Activated CD4-positive, alpha-beta T cell treated with anti-CD3 and anti-CD28 coated beads for 36 hours (primary cell): ENCODE measurements around the gene SELL. TPM values are rescaled to one million over a fixed set of nuclear protein-coding genes. Genes with fewer than 3 reads are reported as not detected.

Experiments used
- ATAC-seq: fragments of 200-7000 bp; cut with Tn5 transposase; one replicate; pipeline ENCODE4 v1.10.0; 2021; ENCODE audit warnings: mild to moderate bottlenecking, moderate library complexity
- CTCF ChIA-PET: fragments of 350-600 bp; sonication (Branson Sonifier 250); formaldehyde crosslinking; loops from one replicate; lab custom pipeline; 2021; ENCODE audit warnings: antibody characterized with exemption; lab: Charles Lee
- POLR2A ChIA-PET: fragments of 350-600 bp; sonication (Branson Sonifier 250); formaldehyde crosslinking; loops from one replicate; lab custom pipeline; 2021; ENCODE audit warnings: antibody characterized with exemption, inconsistent platforms; lab: Charles Lee
- DNase-seq: peaks from one replicate; pipeline ENCODE4 v3.0.0-alpha.2; 2020
- H3K27ac Mint-ChIP-seq: one replicate; pipeline ENCODE4 v1.8.0; 2021; ENCODE audit warnings: mixed read lengths
- H3K27me3 Mint-ChIP-seq: one replicate; pipeline ENCODE4 v1.8.0; 2021; ENCODE audit warnings: mixed read lengths
- H3K36me3 Mint-ChIP-seq: one replicate; pipeline ENCODE4 v1.8.0; 2021; ENCODE audit warnings: low read depth, mixed read lengths
- H3K4me1 Mint-ChIP-seq: one replicate; pipeline ENCODE4 v1.8.0; 2021; ENCODE audit warnings: mixed read lengths
- H3K4me3 Mint-ChIP-seq: one replicate; pipeline ENCODE4 v1.8.0; 2021; ENCODE audit warnings: mild to moderate bottlenecking, moderate library complexity, mixed read lengths
- H3K9me3 Mint-ChIP-seq: one replicate; pipeline ENCODE4 v1.8.0; 2021; ENCODE audit warnings: low read depth, mixed read lengths
- intact Hi-C, 2 experiments: fragments of 100-400 bp; cut with DNase I in 1 of 2; cut with micrococcal nuclease in 1 of 2; formaldehyde crosslinking; loops; one replicate each; pipeline versions ENCODE4 v1.14.2 to v1.15.1; 2022 to 2024; cut with DNase I, micrococcal nuclease
- total RNA-seq, 2 experiments: library from RNA; stranded (reverse); gene quantifications; one replicate each; pipeline ENCODE4 v1.2.3, GENCODE V29; 2021

The SELL gene
- total RNA-seq, 2 experiments from 2014 or later: 206 to 262 TPM

GRCh38 chr1:169648709-169649108 is 62.7 kb downstream of the SELL start:
- CTCF ChIA-PET: interaction anchor here (1.2 kb wide), 1 partner anchor 47 kb away, joined by 4 read pairs; no protein-coding TSS in a partner anchor
- Mint-ChIP-seq H3K4me1 (peaks cover 37% of the 10 kb centered on the region), H3K36me3 (peaks cover 8% of the 10 kb centered on the region), H3K27ac (peak overlapping the region; percentile 77), H3K9me3 (peaks cover 15% of the 10 kb centered on the region), H3K27me3 (no peaks in the 10 kb centered on the region), H3K4me3 (no peak overlapping the region)
- POLR2A ChIA-PET: no interaction called here
- ATAC-seq (peak; percentile 47), DNase-seq (no peak)
- intact Hi-C loops: no loop called here

- H3K36me3 Mint-ChIP-seq: peaks cover 8% of the 10 kb centered on the region
- intact Hi-C loops: no loop called here
- CTCF ChIA-PET: interaction anchor here (0.7 to 1.2 kb wide), 2 partner anchors 47 to 112 kb away, joined by 3 to 4 read pairs; no protein-coding TSS in a partner anchor
Observed at GRCh38 chr1:169648187-169648586, 63.2 kb downstream of the SELL start.

GRCh38 chr1:169647512-169647911 is 63.9 kb downstream of the SELL start:
- peak overlapping the region; percentile 77 for H3K27ac Mint-ChIP-seq
- H3K9me3 Mint-ChIP-seq: peaks cover 15% of the 10 kb centered on the region
- ATAC-seq: peak; percentile 49
- ChIA-PET CTCF (interaction anchor here (1.2 to 1.6 kb wide), 2 partner anchors 20 to 46 kb away, joined by 4 read pairs; no protein-coding TSS in a partner anchor), POLR2A (no interaction called here)
- H3K36me3 Mint-ChIP-seq: peaks cover 8% of the 10 kb centered on the region
- peaks cover 39% of the 10 kb centered on the region for H3K4me1 Mint-ChIP-seq
- intact Hi-C loops: no loop called here
- no peak overlapping the region for H3K4me3 Mint-ChIP-seq
- H3K27me3 Mint-ChIP-seq: no peaks in the 10 kb centered on the region
- no peak for DNase-seq

More at GRCh38 chr1:169648187-169648586, 63.2 kb downstream of the SELL start:
- Mint-ChIP-seq H3K9me3 (peaks cover 15% of the 10 kb centered on the region), H3K27ac (peak overlapping the region; percentile 77), H3K4me3 (no peak overlapping the region), H3K27me3 (no peaks in the 10 kb centered on the region), H3K4me1 (peaks cover 39% of the 10 kb centered on the region)
- POLR2A ChIA-PET: no interaction called here
- ATAC-seq (peak; percentile 70), DNase-seq (no peak)

GRCh38 chr1:169644297-169644696 is 67.1 kb downstream of the SELL start:
- CTCF ChIA-PET: interaction anchor here (1.3 kb wide), 1 partner anchor 16 kb away, joined by 4 read pairs; no protein-coding TSS in a partner anchor
- no peak for DNase-seq
- Mint-ChIP-seq H3K9me3 (peaks cover 13% of the 10 kb centered on the region), H3K27ac (no peak overlapping the region), H3K27me3 (no peaks in the 10 kb centered on the region), H3K36me3 (peaks cover 8% of the 10 kb centered on the region), H3K4me1 (peaks cover 37% of the 10 kb centered on the region), H3K4me3 (no peak overlapping the region)
- intact Hi-C loops: loop anchor here in 1 of 2 experiments (5.0 kb wide), 1 partner anchor 42 kb away; no protein-coding TSS in a partner anchor
- POLR2A ChIA-PET: no interaction called here
- ATAC-seq: no peak

Other genes starting within 250 kb of the SELL start
- gene SLC19A2, start 225.7 kb downstream of the SELL start, total RNA-seq: 1 to 10 TPM; 4.0 to 4.4 TPM
- 10 to 100 TPM; 49.8 to 57.8 TPM for gene F5, start 125.1 kb downstream of the SELL start, total RNA-seq
- 1 to 10 TPM in 1 of 2 experiments, under 1 TPM in 1; 0.50 to 1.4 TPM for gene SELP, start 81.5 kb downstream of the SELL start, total RNA-seq
- gene SELE, start 22.5 kb upstream of the SELL start, total RNA-seq: not detected
- gene METTL18, start 83.3 kb upstream of the SELL start, total RNA-seq: 10 to 100 TPM; 11.6 to 13.3 TPM
- 10 to 100 TPM; 11.0 to 12.0 TPM for gene SCYL3, start 182.3 kb upstream of the SELL start, total RNA-seq